Large intestine (tissue), 3 donors: ENCODE data around the gene PLCH2. TPM values are rescaled to one million over a fixed set of nuclear protein-coding genes. Genes with fewer than 3 reads are reported as not detected.

Source experiments
- DNase-seq, 2 donors: peaks; one replicate each; pipeline versions ENCODE4 v3.0.0 to v3.0.0-alpha.2; 2013
- H3K27ac ChIP-seq: one replicate; pipeline ENCODE4 v1.5.1; 2013; ENCODE audit warnings: low read length
- H3K27me3 ChIP-seq: 2 replicates; pipeline ENCODE4 v1.6.1; 2013; ENCODE audit warnings: low read length; ENCODE audit not compliant: control insufficient read depth, insufficient read depth
- H3K36me3 ChIP-seq: 2 replicates; pipeline ENCODE4 v1.6.1; 2013; ENCODE audit warnings: low read length; ENCODE audit not compliant: control insufficient read depth, insufficient read depth
- H3K4me1 ChIP-seq: one replicate; pipeline ENCODE4 v1.6.1; 2013; ENCODE audit warnings: low read length; ENCODE audit not compliant: control insufficient read depth, insufficient read depth
- H3K4me3 ChIP-seq: one replicate; pipeline ENCODE4 v1.5.1; 2013; ENCODE audit warnings: low read length
- H3K9me3 ChIP-seq: one replicate; pipeline ENCODE4 v1.6.1; 2013; ENCODE audit warnings: mild to moderate bottlenecking, low read depth, low read length, moderate library complexity; ENCODE audit not compliant: control insufficient read depth
- WGBS: methylation state at CpG from one replicate; pipeline ENCODE4 v1.1.5; 2013; ENCODE audit warnings: low lambda C conversion rate; ENCODE audit not compliant: insufficient coverage; 5-methylcytosine and 5-hydroxymethylcytosine counted together
- polyA plus RNA-seq: library from polyadenylated mRNA; unstranded; fragments of 120-200 nt; gene quantifications from one replicate; pipeline ENCODE4 v1.2.1, GENCODE V29; 2013

The PLCH2 gene
- polyA plus RNA-seq, 1 donor: 5.0 TPM

GRCh38 chr1:2510366-2511155 is 34.5 kb downstream of the PLCH2 start:
- H3K4me1 ChIP-seq: no peaks in the 10 kb centered on the region
- H3K9me3 ChIP-seq: no peaks in the 10 kb centered on the region
- DNase-seq: no peak
- no CpG with 5 or more reads among the region's 27 CpGs for WGBS
- no peak overlapping the region for H3K4me3 ChIP-seq
- H3K27ac ChIP-seq: no peak overlapping the region
- H3K27me3 ChIP-seq: peaks cover 2% of the 10 kb centered on the region
- peaks cover 74% of the 10 kb centered on the region for H3K36me3 ChIP-seq

GRCh38 chr1:2512862-2513421 is 36.9 kb downstream of the PLCH2 start:
- H3K9me3 ChIP-seq: no peaks in the 10 kb centered on the region
- H3K27me3 ChIP-seq: no peaks in the 10 kb centered on the region
- no CpG with 5 or more reads among the region's 31 CpGs for WGBS
- H3K27ac ChIP-seq: no peak overlapping the region
- H3K4me3 ChIP-seq: no peak overlapping the region
- no peak for DNase-seq
- peaks cover 92% of the 10 kb centered on the region for H3K36me3 ChIP-seq
- H3K4me1 ChIP-seq: no peaks in the 10 kb centered on the region

DNA sequence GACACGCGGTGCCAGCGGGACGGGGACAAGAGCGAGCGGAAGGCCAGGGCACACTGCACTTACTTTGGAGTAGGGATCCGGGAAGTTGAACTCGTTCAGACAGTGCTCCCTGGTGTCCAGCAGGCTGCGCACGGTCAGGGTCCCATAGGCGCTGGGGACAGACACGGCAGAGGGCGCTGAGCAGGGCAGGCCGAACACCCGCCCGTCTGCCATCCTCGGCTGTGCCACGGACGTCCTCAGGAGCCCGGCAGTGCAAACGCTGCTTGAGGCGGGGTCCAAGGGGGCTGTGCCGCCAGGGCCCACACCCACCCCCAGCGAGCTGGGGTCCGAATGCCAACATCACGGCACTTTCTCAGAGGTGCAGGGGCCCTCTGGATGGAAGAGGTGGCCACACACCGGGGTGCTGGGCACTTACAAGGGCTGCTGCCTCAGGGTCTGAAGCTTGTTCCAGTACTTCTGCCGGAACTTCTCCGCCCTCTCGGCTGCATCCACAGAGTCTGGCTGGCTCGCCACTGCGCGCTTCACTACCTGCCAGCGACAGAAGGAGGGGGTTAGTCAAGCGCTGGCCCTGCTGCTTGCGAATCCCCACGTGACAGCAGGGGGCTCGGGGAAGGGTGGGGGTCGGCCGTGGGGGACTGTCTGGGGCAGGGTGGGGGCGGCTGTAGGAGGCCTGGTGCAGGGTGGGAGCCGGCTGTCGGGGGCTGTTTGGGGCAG is 38.0 kb downstream of the PLCH2 start:
- whole genome bisulfite sequencing: no CpG with 5 or more reads among the region's 43 CpGs
- Histone ChIP-seq H3K27me3 (no peaks in the 10 kb centered on the region), H3K36me3 (peaks cover 95% of the 10 kb centered on the region), H3K4me1 (no peaks in the 10 kb centered on the region), H3K27ac (no peak overlapping the region), H3K9me3 (no peaks in the 10 kb centered on the region), H3K4me3 (no peak overlapping the region)
- no peak for DNase-seq

GRCh38 chr1:2514863-2515762 is 39.0 kb downstream of the PLCH2 start:
- no peak overlapping the region for H3K4me3 ChIP-seq
- peaks cover 95% of the 10 kb centered on the region for H3K36me3 ChIP-seq
- no peak overlapping the region for H3K27ac ChIP-seq
- no CpG with 5 or more reads among the region's 45 CpGs for WGBS
- H3K9me3 ChIP-seq: no peaks in the 10 kb centered on the region
- H3K27me3 ChIP-seq: no peaks in the 10 kb centered on the region
- H3K4me1 ChIP-seq: no peaks in the 10 kb centered on the region
- no peak for DNase-seq

DNA sequence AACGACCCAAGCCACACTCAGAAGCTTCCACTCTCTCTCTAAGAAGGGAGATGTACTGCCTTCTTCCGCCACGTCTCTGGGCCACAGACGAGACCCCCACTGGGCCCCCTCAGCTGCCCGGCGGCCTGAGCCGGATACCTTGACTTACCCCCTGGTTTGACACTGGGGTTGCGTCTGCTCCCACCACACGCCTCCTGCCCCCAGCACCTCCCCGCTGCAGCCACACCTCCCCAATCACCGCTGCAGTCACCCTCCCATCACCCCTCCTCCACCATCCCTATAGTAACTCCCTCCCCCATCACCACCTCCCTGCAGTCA is 39.6 kb downstream of the PLCH2 start:
- no peak overlapping the region for H3K4me3 ChIP-seq
- WGBS: no CpG with 5 or more reads among the region's 11 CpGs
- H3K9me3 ChIP-seq: no peaks in the 10 kb centered on the region

DNA sequence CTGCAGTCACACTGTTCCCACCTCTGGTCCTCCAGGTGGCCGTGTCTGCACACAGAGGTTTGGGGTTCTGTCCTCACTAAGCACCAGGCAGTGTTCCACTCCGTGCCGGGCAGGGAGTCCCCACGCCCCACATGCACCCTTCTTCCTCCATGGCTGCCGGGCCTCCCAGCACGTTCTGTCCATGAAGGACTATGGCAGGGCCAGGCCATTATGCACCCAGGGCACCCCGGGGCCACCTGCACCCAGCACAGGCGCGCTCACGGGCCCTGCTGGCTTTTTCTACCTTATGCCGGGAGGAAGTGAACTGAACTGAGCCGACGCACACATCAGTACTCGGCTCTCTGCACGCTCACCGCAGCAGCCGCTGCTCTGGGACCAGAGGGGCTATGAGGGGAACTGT is 40.0 kb downstream of the PLCH2 start:
- H3K4me3 ChIP-seq: no peak overlapping the region
- no peaks in the 10 kb centered on the region for H3K9me3 ChIP-seq
- no peak overlapping the region for H3K27ac ChIP-seq
- no peak for DNase-seq
- WGBS: no CpG with 5 or more reads among the region's 17 CpGs
- H3K27me3 ChIP-seq: no peaks in the 10 kb centered on the region
- H3K36me3 ChIP-seq: peaks cover 93% of the 10 kb centered on the region
- H3K4me1 ChIP-seq: no peaks in the 10 kb centered on the region

More for the DNA sequence above, 39.6 kb downstream of the PLCH2 start:
- DNase-seq: no peak
- Histone ChIP-seq H3K27ac (no peak overlapping the region), H3K27me3 (no peaks in the 10 kb centered on the region), H3K4me1 (no peaks in the 10 kb centered on the region), H3K36me3 (peaks cover 93% of the 10 kb centered on the region)

DNA sequence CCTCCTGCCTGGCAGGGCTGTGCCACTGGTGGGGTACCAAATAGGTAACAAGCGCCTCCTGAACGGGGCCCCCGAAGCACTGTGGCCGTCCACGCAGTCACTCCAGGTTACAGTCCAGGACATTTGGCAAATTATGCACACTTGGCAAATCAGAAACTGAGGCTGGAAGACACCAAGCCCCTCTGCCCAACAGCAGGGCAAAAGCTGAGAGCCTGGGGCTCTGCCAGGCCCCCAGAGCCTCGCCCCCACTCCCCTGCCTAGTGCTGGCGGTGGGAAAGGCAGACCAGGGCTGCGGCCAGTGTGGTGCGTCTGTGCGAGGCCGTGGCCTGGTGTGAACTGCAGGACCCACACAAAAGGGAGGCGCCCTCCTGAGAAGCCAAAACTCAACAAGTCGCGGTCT is 40.9 kb downstream of the PLCH2 start:
- Histone ChIP-seq H3K36me3 (peaks cover 91% of the 10 kb centered on the region), H3K4me3 (no peak overlapping the region), H3K27me3 (no peaks in the 10 kb centered on the region), H3K9me3 (no peaks in the 10 kb centered on the region), H3K4me1 (no peaks in the 10 kb centered on the region), H3K27ac (no peak overlapping the region)
- no peak for DNase-seq
- WGBS: no CpG with 5 or more reads among the region's 14 CpGs

DNA sequence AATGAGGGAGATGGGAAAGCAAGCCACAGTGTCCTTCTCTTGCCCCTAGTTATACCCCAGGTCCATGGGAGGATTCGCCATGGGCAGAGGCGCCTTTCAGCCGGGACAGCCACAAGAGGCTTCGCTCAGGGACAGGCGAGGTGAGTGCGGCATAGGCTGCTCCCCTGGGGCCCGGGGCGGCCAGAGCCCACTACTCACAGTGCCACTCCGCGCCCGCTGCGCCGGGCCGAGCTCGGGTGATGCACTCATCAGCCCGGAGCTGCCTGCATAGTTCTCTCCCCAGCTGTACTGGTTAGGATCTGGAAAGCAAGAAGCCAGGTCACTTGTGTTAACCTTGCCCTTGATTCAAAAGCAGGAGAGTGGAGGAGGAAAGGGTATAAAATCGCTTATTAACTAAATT is 41.9 kb downstream of the PLCH2 start:
- Histone ChIP-seq H3K9me3 (no peaks in the 10 kb centered on the region), H3K36me3 (peaks cover 85% of the 10 kb centered on the region), H3K4me1 (no peaks in the 10 kb centered on the region), H3K27ac (no peak overlapping the region), H3K27me3 (no peaks in the 10 kb centered on the region), H3K4me3 (no peak overlapping the region)
- no peak for DNase-seq
- no CpG with 5 or more reads among the region's 17 CpGs for WGBS

GRCh38 chr1:2518528-2518927 is 42.4 kb downstream of the PLCH2 start:
- Histone ChIP-seq H3K4me1 (peaks cover under 1% of the 10 kb centered on the region), H3K27ac (no peak overlapping the region), H3K4me3 (no peak overlapping the region), H3K27me3 (no peaks in the 10 kb centered on the region), H3K36me3 (peaks cover 81% of the 10 kb centered on the region), H3K9me3 (no peaks in the 10 kb centered on the region)
- no CpG with 5 or more reads among the region's 26 CpGs for WGBS
- no peak for DNase-seq

- Histone ChIP-seq H3K9me3 (no peaks in the 10 kb centered on the region), H3K4me1 (peaks cover 3% of the 10 kb centered on the region), H3K27ac (no peak overlapping the region), H3K27me3 (no peaks in the 10 kb centered on the region), H3K36me3 (peaks cover 74% of the 10 kb centered on the region), H3K4me3 (no peak overlapping the region)
- no CpG with 5 or more reads among the region's 25 CpGs for WGBS
- no peak for DNase-seq
Observed at GRCh38 chr1:2519029-2519685, 43.1 kb downstream of the PLCH2 start.
